PC-3 (cell line): ENCODE measurements around the gene PIM3. TPM values are rescaled to one million over a fixed set of nuclear protein-coding genes. Genes with fewer than 3 reads are reported as not detected.

Source experiments
- ATAC-seq: fragments of 200-7000 bp; cut with Tn5 transposase; 2 replicates; pipeline ENCODE4 v1.9.1; 2020; ENCODE audit warnings: mild to moderate bottlenecking, moderate library complexity
- BruUV-seq: library from RNA; stranded (reverse); fragments of 400-500 nt; replicated peaks from 2 replicates; lab custom pipeline; 2021; lab: Mats Ljungman, UMichigan
- CTCF ChIA-PET: fragments of 300-600 bp; sonication (Branson Sonifier 250); formaldehyde crosslinking; loops from one replicate; lab custom pipeline; 2022; ENCODE audit warnings: antibody characterized with exemption; lab: Charles Lee
- POLR2A ChIA-PET: fragments of 300-600 bp; sonication (Branson Sonifier 250); formaldehyde crosslinking; loops from one replicate; lab custom pipeline; 2022; ENCODE audit warnings: antibody characterized with exemption; ENCODE audit not compliant: unreplicated experiment; lab: Charles Lee
- DNase-seq: peaks from one replicate; pipeline ENCODE4 v3.0.0-alpha.2; 2015
- H2AFZ ChIP-seq: fragments of 300-600 bp; sonication (generic); 2 replicates; pipeline ENCODE4 v1.6.0; 2016; ENCODE audit warnings: antibody characterized with exemption, low read length
- H3F3A ChIP-seq: fragments of 300-600 bp; sonication (generic); one replicate; pipeline ENCODE4 v1.6.0; 2017; ENCODE audit warnings: antibody characterized with exemption, low read length, control low read depth, mild to moderate bottlenecking; ENCODE audit not compliant: unreplicated experiment
- H3K27ac ChIP-seq: fragments of 300-600 bp; sonication (generic); 2 replicates; pipeline ENCODE4 v1.5.1; 2016; ENCODE audit warnings: mild to moderate bottlenecking, low read length
- H3K27me3 ChIP-seq: fragments of 300-600 bp; sonication (generic); 2 replicates; pipeline ENCODE4 v1.6.1; 2016; ENCODE audit warnings: low read length, mixed read lengths
- H3K36me3 ChIP-seq: fragments of 300-600 bp; sonication (generic); 2 replicates; pipeline ENCODE4 v1.6.1; 2016; ENCODE audit warnings: low read depth, mixed run types, low read length, mixed read lengths
- H3K4me1 ChIP-seq: fragments of 300-600 bp; sonication (generic); 2 replicates; pipeline ENCODE4 v1.5.1; 2016; ENCODE audit warnings: low read length; ENCODE audit not compliant: insufficient read depth
- H3K4me2 ChIP-seq: fragments of 300-600 bp; sonication (generic); 2 replicates; pipeline ENCODE4 v1.6.0; 2016; ENCODE audit warnings: low read length
- H3K4me3 ChIP-seq: fragments of 300-600 bp; sonication (generic); 2 replicates; pipeline ENCODE4 v1.5.1; 2016; ENCODE audit warnings: mild to moderate bottlenecking, low read length, mixed read lengths
- H3K79me2 ChIP-seq: fragments of 300-600 bp; sonication (generic); 2 replicates; pipeline ENCODE4 v1.6.1; 2017; ENCODE audit warnings: low read length, mixed read lengths
- H3K9ac ChIP-seq: fragments of 300-600 bp; sonication (generic); 2 replicates; pipeline ENCODE4 v1.6.0; 2016; ENCODE audit warnings: mild to moderate bottlenecking, low read length
- H3K9me2 ChIP-seq: fragments of 300-600 bp; sonication (generic); replicated peaks from 2 replicates; pipeline ENCODE4 v1.6.1; 2016; ENCODE audit warnings: mixed run types, low read length, mixed read lengths
- H3K9me3 ChIP-seq: fragments of 300-600 bp; sonication (generic); 2 replicates; pipeline ENCODE4 v1.6.1; 2016; ENCODE audit warnings: low read length, mixed read lengths
- H4K20me1 ChIP-seq: fragments of 300-600 bp; sonication (generic); 2 replicates; pipeline ENCODE4 v1.6.1; 2016; ENCODE audit warnings: low read length, mixed read lengths
- EZH2 ChIP-seq: fragments of 300-600 bp; sonication (generic); IDR thresholded peaks from one replicate; pipeline ENCODE4 v1.6.1; 2017; ENCODE audit warnings: antibody characterized with exemption, mild to moderate bottlenecking, low read length; ENCODE audit not compliant: unreplicated experiment
- EZH2phosphoT487 ChIP-seq: fragments of 300-600 bp; sonication (generic); IDR thresholded peaks from 2 replicates; pipeline ENCODE4 v1.6.1; 2018; ENCODE audit warnings: mild to moderate bottlenecking, antibody characterized with exemption, low read length, borderline replicate concordance
- intact Hi-C: fragments of 100-400 bp; cut with micrococcal nuclease; formaldehyde crosslinking; loops from 2 replicates; pipeline ENCODE4 v1.9.0; 2023
- total RNA-seq: library from RNA; depleted of rRNA; stranded (reverse); fragments of >200 nt; gene quantifications from 2 replicates; pipeline ENCODE4 v1.2.3, GENCODE V29; 2014
- TF ChIP-seq, protein P1 (sequence below): fragments of 300-600 bp; sonication (generic); conservative IDR thresholded peaks from 2 replicates; pipeline ENCODE4 v1.5.1; 2017; ENCODE audit warnings: antibody characterized with exemption, low read depth, mild to moderate bottlenecking, low read length

PIM3 gene
- total RNA-seq, 1 experiment from 2014 or later, result 61.7 TPM

DNA sequence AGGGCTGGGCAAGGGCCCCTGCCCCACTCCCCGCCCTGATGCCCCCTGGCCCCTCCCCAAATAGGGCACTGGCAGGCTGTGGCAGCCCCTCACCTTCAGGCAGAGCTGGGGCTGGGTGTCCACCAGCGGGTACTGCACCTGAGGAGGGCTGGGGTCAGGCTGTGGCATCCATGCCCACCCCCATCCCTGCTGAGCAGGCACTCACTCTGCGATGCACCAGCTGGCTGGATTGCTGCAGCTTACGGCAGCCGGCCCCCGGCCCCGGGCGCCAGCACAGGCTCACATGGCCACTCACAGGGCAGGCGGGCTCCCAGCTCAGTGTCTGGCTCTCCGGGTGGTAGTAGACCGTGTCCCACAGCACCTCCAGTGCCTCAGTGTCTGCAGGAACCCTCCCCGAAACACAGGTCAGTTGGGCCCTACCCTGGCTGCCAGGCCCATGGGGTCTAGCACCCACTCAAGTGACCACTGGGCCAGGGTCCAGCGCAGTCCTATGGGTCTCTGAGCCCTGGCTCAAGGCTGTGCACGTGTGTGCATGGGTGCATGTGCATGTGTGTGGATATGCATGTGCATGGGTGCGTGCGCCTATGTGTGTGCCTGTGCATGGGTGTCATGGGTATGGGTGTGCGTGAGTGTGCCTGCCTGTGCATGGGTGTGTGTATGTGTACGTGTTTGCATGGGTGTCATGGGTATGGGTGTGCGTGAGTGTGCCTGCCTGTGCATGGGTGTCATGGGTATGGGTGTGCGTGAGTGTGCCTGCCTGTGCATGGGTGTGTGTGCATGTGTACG, 37.6 kb downstream of the PIM3 start:
- H3K27me3 ChIP-seq, result no peaks in the 10 kb centered on the region
- BruUV-seq, result no TSS peak
- no peaks in the 10 kb centered on the region for H3K9me3 ChIP-seq
- H3K4me2 ChIP-seq, result no peak overlapping the region
- H3K4me1 ChIP-seq, result no peaks in the 10 kb centered on the region
- no peak overlapping the region for H3K4me3 ChIP-seq
- ATAC-seq (no peak), DNase-seq (no peak)
- TF ChIP-seq EZH2phosphoT487 (no peak), EZH2 (no peak)
- TF ChIP-seq, protein P1, sequence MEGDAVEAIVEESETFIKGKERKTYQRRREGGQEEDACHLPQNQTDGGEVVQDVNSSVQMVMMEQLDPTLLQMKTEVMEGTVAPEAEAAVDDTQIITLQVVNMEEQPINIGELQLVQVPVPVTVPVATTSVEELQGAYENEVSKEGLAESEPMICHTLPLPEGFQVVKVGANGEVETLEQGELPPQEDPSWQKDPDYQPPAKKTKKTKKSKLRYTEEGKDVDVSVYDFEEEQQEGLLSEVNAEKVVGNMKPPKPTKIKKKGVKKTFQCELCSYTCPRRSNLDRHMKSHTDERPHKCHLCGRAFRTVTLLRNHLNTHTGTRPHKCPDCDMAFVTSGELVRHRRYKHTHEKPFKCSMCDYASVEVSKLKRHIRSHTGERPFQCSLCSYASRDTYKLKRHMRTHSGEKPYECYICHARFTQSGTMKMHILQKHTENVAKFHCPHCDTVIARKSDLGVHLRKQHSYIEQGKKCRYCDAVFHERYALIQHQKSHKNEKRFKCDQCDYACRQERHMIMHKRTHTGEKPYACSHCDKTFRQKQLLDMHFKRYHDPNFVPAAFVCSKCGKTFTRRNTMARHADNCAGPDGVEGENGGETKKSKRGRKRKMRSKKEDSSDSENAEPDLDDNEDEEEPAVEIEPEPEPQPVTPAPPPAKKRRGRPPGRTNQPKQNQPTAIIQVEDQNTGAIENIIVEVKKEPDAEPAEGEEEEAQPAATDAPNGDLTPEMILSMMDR, result no peak
- ChIA-PET POLR2A (no interaction called here), CTCF (no interaction called here)
- no peak overlapping the region for H3K9ac ChIP-seq
- H3K27ac ChIP-seq, result no peak overlapping the region
- no peaks in the 10 kb centered on the region for H3K36me3 ChIP-seq
- no peaks in the 10 kb centered on the region for H3F3A ChIP-seq
- H4K20me1 ChIP-seq, result no peaks in the 10 kb centered on the region
- intact Hi-C loops, result no loop called here
- no peak overlapping the region for H2AFZ ChIP-seq
- no peaks in the 10 kb centered on the region for H3K79me2 ChIP-seq
- no peaks in the 10 kb centered on the region for H3K9me2 ChIP-seq

DNA sequence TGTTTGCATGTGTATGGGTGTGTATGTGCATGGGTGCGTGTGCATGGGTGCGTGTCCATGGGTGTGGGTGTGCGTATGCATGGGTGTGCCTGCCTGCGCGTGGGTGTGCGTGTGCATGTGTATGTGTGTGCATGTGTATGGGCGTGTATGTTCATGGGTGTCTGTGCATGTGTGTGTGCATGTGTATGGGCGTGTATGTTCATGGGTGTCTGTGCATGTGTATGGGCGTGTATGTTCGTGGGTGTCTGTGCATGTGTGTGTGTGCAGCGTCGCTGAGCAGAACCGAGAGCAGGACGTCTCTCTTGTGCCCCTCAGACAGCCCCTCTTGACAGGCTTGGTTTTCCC, 38.1 kb downstream of the PIM3 start:
- no TSS peak for BruUV-seq
- intact Hi-C loops, result no loop called here

More for the DNA sequence above, 38.1 kb downstream of the PIM3 start:
- Histone ChIP-seq H3F3A (no peaks in the 10 kb centered on the region), H3K36me3 (no peaks in the 10 kb centered on the region), H3K4me2 (no peak overlapping the region), H3K27ac (no peak overlapping the region), H3K27me3 (no peaks in the 10 kb centered on the region), H3K79me2 (no peaks in the 10 kb centered on the region), H3K9me3 (no peaks in the 10 kb centered on the region), H4K20me1 (no peaks in the 10 kb centered on the region), H3K4me1 (no peaks in the 10 kb centered on the region), H2AFZ (no peak overlapping the region), H3K9ac (no peak overlapping the region), H3K4me3 (no peak overlapping the region), H3K9me2 (no peaks in the 10 kb centered on the region)
- DNase-seq (no peak), ATAC-seq (no peak)
- ChIA-PET CTCF (no interaction called here), POLR2A (no interaction called here)
- TF ChIP-seq, protein P1, result no peak
- TF ChIP-seq EZH2phosphoT487, result no peak
- no peak for TF ChIP-seq EZH2
